Measurements from ENCODE around the gene ERGIC1. TPM values are rescaled to one million over a fixed set of nuclear protein-coding genes. Genes with fewer than 3 reads are reported as not detected.

The ERGIC1 gene
- total RNA-seq, 1 donor from 2014 or later = 177 TPM

DNA sequence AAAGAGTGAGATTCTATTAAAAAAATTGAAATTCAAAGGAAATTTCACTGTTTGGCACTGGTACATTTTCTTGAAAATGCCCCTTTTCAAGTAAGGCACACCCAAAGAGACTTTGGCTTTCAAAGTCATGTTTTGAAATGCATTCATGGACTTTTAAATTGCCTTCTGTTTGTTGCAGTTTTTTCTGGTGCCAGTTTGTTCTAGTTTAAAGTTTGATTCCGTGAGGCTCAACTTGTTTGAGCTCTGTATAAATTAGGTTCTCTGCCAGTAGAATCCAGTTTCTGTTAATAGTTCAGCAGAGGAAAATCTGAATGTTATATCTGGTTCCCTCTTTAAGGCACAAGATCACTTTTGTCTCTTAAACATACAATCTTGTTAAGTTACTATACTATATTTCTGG, 165.9 kb downstream of the ERGIC1 start:
- DNase-seq = no peak
- TF ChIP-seq, protein P1, sequence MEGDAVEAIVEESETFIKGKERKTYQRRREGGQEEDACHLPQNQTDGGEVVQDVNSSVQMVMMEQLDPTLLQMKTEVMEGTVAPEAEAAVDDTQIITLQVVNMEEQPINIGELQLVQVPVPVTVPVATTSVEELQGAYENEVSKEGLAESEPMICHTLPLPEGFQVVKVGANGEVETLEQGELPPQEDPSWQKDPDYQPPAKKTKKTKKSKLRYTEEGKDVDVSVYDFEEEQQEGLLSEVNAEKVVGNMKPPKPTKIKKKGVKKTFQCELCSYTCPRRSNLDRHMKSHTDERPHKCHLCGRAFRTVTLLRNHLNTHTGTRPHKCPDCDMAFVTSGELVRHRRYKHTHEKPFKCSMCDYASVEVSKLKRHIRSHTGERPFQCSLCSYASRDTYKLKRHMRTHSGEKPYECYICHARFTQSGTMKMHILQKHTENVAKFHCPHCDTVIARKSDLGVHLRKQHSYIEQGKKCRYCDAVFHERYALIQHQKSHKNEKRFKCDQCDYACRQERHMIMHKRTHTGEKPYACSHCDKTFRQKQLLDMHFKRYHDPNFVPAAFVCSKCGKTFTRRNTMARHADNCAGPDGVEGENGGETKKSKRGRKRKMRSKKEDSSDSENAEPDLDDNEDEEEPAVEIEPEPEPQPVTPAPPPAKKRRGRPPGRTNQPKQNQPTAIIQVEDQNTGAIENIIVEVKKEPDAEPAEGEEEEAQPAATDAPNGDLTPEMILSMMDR (IDR thresholded peaks at IDR 0.05) = no peak

DNA sequence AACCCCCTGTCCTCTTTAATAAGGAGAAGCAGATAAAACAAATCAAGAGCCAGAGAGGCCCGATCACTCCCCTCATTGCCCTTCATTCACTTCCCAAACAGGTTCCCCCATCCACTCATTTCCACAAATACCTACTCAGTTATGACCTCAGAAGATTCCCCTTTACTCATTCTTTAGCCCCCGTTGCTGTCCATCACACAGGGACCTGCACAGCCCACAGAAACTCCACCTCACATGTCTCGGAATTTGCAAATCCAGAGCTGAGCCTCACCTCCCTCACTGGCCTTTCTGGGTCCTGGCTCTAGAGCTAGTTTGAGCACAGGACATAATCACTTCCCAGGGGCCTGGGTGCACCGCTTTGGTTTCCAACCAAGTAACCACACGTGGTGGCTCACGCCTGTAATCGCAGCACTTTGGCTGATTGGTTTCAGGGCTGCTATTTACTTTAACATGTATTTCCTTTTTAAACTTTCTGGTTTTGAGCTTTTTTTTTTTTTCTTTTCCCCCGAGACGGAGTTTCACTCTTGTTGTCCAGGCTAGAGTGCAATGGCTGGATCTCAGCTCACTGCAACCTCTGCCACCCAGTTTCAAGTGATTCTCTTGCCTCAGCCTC, 167.3 kb downstream of the ERGIC1 start:
- no peak overlapping the region for H3K27ac ChIP-seq
- H3K27me3 ChIP-seq (ENCODE audit: low read depth) = no peaks in the 10 kb centered on the region
- TF ChIP-seq, protein P1 (IDR thresholded peaks at IDR 0.05) = no peak
- H3K9me3 ChIP-seq = no peaks in the 10 kb centered on the region
- intact Hi-C loops (cut with DNase I) = no loop called here
- H3K4me1 ChIP-seq = peaks cover 34% of the 10 kb centered on the region
- H3K36me3 ChIP-seq = peaks cover 28% of the 10 kb centered on the region
- ATAC-seq = no peak
- DNase-seq = no peak
- no peak overlapping the region for H3K4me3 ChIP-seq

More for the DNA sequence above, 165.9 kb downstream of the ERGIC1 start:
- Histone ChIP-seq H3K27me3 (ENCODE audit: low read depth) (no peaks in the 10 kb centered on the region), H3K36me3 (peaks cover 42% of the 10 kb centered on the region), H3K4me3 (no peak overlapping the region), H3K9me3 (no peaks in the 10 kb centered on the region), H3K27ac (no peak overlapping the region), H3K4me1 (peaks cover 32% of the 10 kb centered on the region)
- intact Hi-C loops (cut with DNase I) = no loop called here
- no peak for ATAC-seq

Other genes starting within 250 kb of the ERGIC1 start
- 24.8 TPM for gene NEURL1B, start 193.0 kb upstream of the ERGIC1 start, total RNA-seq
- gene DUSP1, start 63.1 kb upstream of the ERGIC1 start, total RNA-seq = 367 TPM
- gene RPL26L1, start 125.2 kb downstream of the ERGIC1 start, total RNA-seq = 16.6 TPM
- 285 TPM for gene ATP6V0E1, start 149.5 kb downstream of the ERGIC1 start, total RNA-seq
- gene CREBRF, start 222.1 kb downstream of the ERGIC1 start, total RNA-seq = 50.2 TPM